Activated CD8-positive, alpha-beta memory T cell treated with anti-CD3 and anti-CD28 coated beads for 48 hours (primary cell): ENCODE data around the gene CACNA1D.

Source experiments
- DNase-seq, 3 experiments: peaks; one replicate each; pipeline ENCODE4 v3.0.0-alpha.2; 2020; ENCODE audit warnings: low read depth in 2 of 3, low spot score in 2 of 3

Gene CACNA1D

DNA sequence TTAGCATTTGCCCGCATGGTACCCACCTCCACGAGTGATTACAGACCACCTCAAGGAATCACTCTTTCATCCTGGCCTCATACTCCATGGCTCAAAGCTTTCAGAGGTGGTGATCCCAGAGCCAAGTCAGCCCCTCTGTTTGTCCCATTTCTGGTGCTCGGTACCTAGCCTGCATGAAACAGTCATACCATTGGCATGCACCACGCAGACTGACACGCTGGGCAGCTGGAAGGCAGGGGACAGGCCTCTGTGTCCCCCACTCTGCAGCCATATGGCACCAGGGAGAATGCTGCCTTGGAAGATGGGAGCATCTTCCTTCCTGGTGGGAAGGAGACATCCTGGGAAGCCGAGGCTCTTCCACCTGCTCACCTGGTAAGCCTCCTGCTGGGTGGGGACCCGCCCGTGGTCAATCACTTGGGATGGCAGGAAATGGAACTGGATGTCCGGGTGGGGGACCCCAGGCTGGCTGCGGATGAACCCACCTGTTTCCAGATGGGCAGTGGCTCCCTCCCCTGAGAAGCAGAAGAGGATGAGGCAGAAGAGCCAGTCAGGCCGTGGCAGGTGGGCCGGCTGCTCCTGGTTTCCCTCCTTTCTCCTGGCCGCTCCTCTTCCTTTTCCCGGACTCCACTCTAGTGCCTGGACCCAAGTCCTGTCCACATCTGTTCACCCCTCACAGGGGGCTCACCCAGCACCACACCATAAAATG, 324.9 kb downstream of the CACNA1D start:
- no peak for DNase-seq

DNA sequence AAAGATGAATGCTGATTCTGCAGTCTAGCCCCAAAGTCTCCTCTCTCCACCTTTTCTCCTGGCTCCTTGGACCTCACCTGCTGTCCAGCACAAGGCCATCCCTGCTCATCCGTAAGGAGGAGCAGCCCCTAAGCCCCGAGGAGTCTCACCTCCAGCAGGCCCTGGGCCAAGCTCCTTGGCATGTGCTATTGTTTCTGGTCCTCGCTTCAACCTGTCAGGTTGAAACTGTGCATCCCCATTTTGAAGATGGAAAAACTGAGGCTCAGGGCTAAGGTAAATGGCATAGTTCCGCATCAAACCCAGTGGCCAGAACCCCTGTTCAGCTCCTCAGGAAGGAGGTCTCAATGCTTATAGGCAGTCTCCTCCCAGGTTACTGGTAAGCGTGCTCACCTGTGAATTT, 325.7 kb downstream of the CACNA1D start:
- no peak for DNase-seq

DNA sequence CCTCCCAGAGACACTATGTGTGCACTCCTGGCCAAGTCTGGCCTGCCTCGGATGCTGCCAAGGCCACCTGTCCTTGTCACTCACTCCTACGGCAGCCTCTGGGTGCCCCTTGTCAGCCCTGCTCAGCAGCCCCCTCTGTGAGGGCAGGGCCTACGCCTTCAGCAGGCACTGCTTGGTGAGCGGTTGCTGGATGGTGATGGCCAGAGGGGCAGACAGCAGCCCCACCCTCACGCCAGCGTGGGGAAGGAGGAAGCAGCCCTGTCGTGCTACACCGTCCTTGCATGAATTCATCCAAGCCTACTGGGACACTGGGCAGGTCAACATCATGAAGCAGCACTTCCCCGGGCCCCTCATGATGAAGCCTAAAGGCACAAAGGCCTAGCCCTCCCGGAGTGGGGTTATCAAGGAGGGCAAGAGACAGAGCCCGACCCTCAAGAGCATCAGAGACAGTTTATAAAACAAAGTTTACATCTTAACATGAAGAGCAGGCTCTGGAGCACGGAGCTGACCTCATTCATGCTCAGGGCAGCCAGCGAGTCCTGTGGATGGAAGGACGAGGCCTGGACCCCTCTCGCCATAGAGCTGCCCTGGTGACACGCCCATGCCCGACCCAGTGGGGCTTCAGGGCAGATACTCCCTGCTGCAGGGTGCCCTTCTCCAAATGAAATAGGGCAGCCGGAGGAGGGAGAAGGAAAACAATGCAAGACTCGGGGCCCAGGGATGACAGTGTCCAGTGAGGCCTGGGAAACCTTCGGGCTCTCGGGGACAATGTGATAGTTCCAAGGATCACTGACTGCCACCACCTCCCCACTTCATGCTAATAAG, 326.6 kb downstream of the CACNA1D start:
- no peak for DNase-seq

GRCh38 chr3:53821631-53822121, 327.3 kb downstream of the CACNA1D start:
- DNase-seq, result no peak

DNA sequence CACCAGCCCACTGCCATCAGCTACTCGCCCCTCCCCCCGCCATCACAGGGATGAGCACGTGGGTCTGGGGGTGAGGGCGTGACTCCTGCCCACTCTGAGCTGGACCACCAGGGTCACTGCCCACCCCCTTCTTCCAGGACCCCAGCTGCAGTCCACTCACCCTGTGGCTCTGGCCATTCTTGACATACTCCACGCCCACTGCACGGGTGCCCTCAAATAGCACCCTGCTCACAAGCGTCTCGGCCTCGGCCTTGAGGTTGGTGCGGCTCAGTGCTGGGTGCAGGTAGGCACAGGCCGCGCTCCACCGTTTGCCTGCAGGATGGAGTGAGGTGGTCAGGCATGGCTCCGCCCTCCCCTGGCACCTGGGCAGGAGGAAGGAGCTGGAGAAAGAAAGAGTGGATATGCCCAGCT, 327.9 kb downstream of the CACNA1D start:
- DNase-seq, result no peak

DNA sequence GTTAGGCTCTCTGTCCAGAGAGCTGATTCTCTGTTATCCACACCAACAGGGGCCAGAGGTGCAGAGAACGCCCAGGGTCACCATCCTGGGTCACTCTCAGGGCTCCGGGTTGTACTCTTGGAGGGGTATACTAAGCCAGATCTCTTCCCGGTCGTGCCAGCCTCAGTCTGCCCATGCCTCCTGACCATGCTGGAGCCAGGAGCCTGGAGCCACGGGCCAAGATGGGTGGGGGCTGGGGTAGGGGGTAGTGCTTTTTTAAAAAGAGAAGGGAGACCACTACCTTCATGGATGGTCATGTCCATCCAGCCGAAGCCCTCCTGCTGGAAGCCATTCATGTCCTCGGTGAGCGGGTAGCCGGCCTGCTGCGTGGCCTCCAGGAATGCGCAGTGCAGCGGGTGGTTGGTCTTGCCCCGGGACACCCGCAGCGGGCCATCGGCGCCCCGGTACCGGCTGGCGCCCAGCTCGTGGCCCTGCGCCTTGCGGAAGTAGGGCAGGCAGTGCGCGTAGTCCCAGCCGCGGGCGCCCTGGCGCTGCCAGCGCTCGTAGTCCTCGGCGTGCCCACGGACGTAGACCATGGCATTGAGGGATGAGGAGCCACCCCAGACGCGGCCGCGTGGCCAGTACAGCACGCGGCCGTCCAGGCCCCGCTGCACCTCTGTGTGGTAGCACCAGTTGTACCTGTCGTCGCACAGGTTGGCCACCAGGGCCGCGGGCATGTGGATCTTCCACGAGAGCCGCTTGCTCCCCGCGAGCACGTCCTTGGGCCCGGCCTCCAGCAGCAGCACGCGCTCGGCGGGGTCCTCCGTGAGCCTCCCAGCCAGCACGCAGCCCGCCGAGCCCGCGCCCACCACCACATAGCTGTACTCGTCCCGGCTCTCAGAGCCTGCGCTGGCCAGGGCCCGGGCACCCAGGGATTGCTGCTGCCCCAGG, 328.9 kb downstream of the CACNA1D start:
- DNase-seq, result no peak

- DNase-seq, result no peak
Measured at GRCh38 chr3:53823956-53824657, 329.7 kb downstream of the CACNA1D start.

DNA sequence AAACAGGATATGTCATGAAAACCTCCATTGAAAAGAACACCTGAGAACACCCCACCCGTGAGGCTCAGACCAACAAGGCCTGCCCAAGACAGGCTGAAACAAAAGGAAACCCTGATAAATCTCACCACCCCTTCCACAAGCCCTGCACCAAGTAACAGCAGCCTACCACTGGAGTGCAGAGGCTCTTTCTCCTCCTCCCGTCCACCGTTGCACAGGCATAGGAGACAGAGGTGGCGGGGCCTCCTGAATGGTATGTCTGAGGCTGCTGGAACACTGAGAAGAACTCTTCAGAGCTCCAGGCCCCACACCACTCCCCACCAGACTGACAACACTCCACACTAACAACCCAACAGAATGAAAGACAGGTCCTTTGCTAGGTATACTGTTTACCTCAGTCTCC, 330.4 kb downstream of the CACNA1D start:
- DNase-seq, result no peak

- DNase-seq, result no peak
Measured at GRCh38 chr3:53826048-53826447, 331.6 kb downstream of the CACNA1D start.

GRCh38 chr3:53828581-53828980, 334.2 kb downstream of the CACNA1D start:
- DNase-seq, result no peak

- no peak for DNase-seq
Measured at GRCh38 chr3:53829605-53830004, 335.2 kb downstream of the CACNA1D start.

GRCh38 chr3:53830944-53831343, 336.5 kb downstream of the CACNA1D start:
- no peak for DNase-seq

- DNase-seq, result no peak
Measured at GRCh38 chr3:53833053-53833645, 338.7 kb downstream of the CACNA1D start.

GRCh38 chr3:53833700-53834099, 339.3 kb downstream of the CACNA1D start:
- DNase-seq, result no peak

GRCh38 chr3:53834429-53835095, 340.2 kb downstream of the CACNA1D start:
- DNase-seq, result no peak

DNA sequence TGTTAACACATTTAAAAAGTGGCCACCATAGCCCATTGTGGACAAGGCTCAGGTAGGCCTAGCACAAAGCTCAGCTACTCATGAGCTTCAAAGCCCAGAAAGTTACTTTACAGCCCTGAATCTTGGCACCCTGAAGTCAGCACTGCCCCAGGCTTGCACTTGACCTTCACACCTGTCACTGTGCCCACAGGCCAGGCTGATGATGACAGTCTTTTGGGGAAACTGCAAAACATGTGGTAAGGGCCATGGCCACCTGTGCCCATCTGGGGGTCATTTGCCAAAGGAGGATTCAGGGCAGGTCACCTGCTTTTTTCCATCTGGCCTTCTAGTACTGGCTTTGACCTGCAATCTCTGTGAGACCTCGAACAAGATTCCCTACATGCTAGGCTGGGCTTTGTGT, 340.8 kb downstream of the CACNA1D start:
- DNase-seq, result no peak

GRCh38 chr3:53836084-53836872, 341.9 kb downstream of the CACNA1D start:
- DNase-seq, result no peak

GRCh38 chr3:53837331-53837730, 342.9 kb downstream of the CACNA1D start:
- DNase-seq, result no peak

GRCh38 chr3:53841296-53841695, 346.9 kb downstream of the CACNA1D start:
- DNase-seq, result no peak
